B cell (primary cell): ENCODE data around the gene SPTBN2. TPM values are rescaled to one million over a fixed set of nuclear protein-coding genes. Genes with fewer than 3 reads are reported as not detected.
A peak's percentile ranks its signal among the peaks of the same experiment; 100 is the strongest.

ENCODE experiments used
- ATAC-seq: fragments of 200-7000 bp; cut with Tn5 transposase; one replicate; pipeline ENCODE4 v1.10.0; 2021; ENCODE audit warnings: low read depth, mild to moderate bottlenecking, moderate number of reproducible peaks, moderate library complexity
- CTCF ChIA-PET: fragments of 350-600 bp; sonication (Branson Sonifier 250); formaldehyde crosslinking; loops from one replicate; lab custom pipeline; 2021; ENCODE audit warnings: antibody characterized with exemption, inconsistent platforms; lab: Charles Lee
- POLR2A ChIA-PET: fragments of 350-600 bp; sonication (Branson Sonifier 250); formaldehyde crosslinking; loops from one replicate; lab custom pipeline; 2021; ENCODE audit warnings: antibody characterized with exemption; lab: Charles Lee
- DNase-seq: peaks from one replicate; pipeline ENCODE4 v3.0.0; 2013
- H2AFZ ChIP-seq: 2 replicates; pipeline ENCODE4 v1.6.1; 2012; ENCODE audit warnings: mild to moderate bottlenecking, low read depth, low read length; ENCODE audit not compliant: insufficient read depth, poor library complexity, severe bottlenecking
- H3K27ac ChIP-seq, 2 donors: 1 replicate in 1 of 2; 2 replicates in 1 of 2; pipeline ENCODE4 v1.5.1; 2012 to 2013; ENCODE audit warnings: low read length in 2 of 2, mild to moderate bottlenecking in 2 of 2, moderate library complexity in 1 of 2
- H3K27me3 ChIP-seq, 4 experiments: fragments of 200-600 bp in 1 of 4; sonication (generic) in 1 of 4; replicated peaks in 1 of 4; 1 replicate in 2 of 4; 2 replicates in 2 of 4; pipeline versions ENCODE4 v1.6.1 to v1.7.0; 2013 to 2016; ENCODE audit warnings: low read length in 3 of 4, mild to moderate bottlenecking in 2 of 4, mixed read lengths in 1 of 4, moderate library complexity in 1 of 4; ENCODE audit not compliant: insufficient read depth in 4 of 4, control insufficient read depth in 3 of 4; ENCODE audit errors: control extremely low read depth in 1 of 4
- H3K36me3 ChIP-seq, 2 experiments: replicated peaks in 1 of 2; 1 replicate in 1 of 2; 2 replicates in 1 of 2; pipeline versions ENCODE4 v1.6.1 to v1.7.1; 2013; ENCODE audit warnings: low read length in 1 of 2; ENCODE audit not compliant: insufficient read depth in 2 of 2, control insufficient read depth in 1 of 2; ENCODE audit errors: control extremely low read depth in 1 of 2, extremely low read depth in 1 of 2
- H3K4me1 ChIP-seq, 2 donors: fragments of 200-600 bp in 1 of 2; sonication (generic) in 1 of 2; 1 replicate in 1 of 2; 2 replicates in 1 of 2; pipeline versions ENCODE4 v1.5.1 to v1.6.1; 2013 to 2017; ENCODE audit warnings: low read length in 2 of 2; ENCODE audit not compliant: control insufficient read depth in 2 of 2, insufficient read depth in 2 of 2
- H3K4me2 ChIP-seq: replicated peaks from 2 replicates; pipeline ENCODE3; 2012; ENCODE audit warnings: mild to moderate bottlenecking, low read depth, low read length; ENCODE audit not compliant: poor library complexity, severe bottlenecking
- H3K4me3 ChIP-seq, 5 experiments: fragments of 200-600 bp in 1 of 5; sonication (generic) in 1 of 5; 1 replicate in 3 of 5; 2 replicates in 2 of 5; pipeline versions ENCODE4 v1.5.1 to v1.7.0; 2011 to 2016; ENCODE audit warnings: low read length in 4 of 5, mild to moderate bottlenecking in 4 of 5, low read depth in 2 of 5, control low read depth in 1 of 5, moderate library complexity in 1 of 5; ENCODE audit not compliant: insufficient read depth in 1 of 5; ENCODE audit errors: control extremely low read depth in 1 of 5, extremely low read depth in 1 of 5
- H3K79me2 ChIP-seq: fragments of 200-600 bp; sonication (generic); one replicate; pipeline ENCODE4 v1.6.0; 2016; ENCODE audit warnings: low read length; ENCODE audit not compliant: control insufficient read depth, insufficient read depth
- H3K9ac ChIP-seq: fragments of 200-600 bp; sonication (generic); 2 replicates; pipeline ENCODE4 v1.6.1; 2017; ENCODE audit warnings: mild to moderate bottlenecking, low read length, moderate library complexity
- H3K9me3 ChIP-seq, 3 donors: one replicate each; pipeline versions ENCODE4 v1.6.1 to v1.7.1; 2013; ENCODE audit warnings: low read length in 2 of 3; ENCODE audit not compliant: control insufficient read depth in 2 of 3, insufficient read depth in 1 of 3; ENCODE audit errors: control extremely low read depth in 1 of 3
- H4K20me1 ChIP-seq: 2 replicates; pipeline ENCODE4 v1.6.0; 2012; ENCODE audit warnings: mild to moderate bottlenecking, low read length; ENCODE audit not compliant: insufficient read depth, control insufficient read depth, poor library complexity, severe bottlenecking
- H3K27ac Mint-ChIP-seq: one replicate; pipeline ENCODE4 v1.8.0; 2021; ENCODE audit warnings: mixed read lengths
- H3K27me3 Mint-ChIP-seq: one replicate; pipeline ENCODE4 v1.8.0; 2021; ENCODE audit warnings: mixed read lengths
- H3K4me1 Mint-ChIP-seq: one replicate; pipeline ENCODE4 v1.8.0; 2021; ENCODE audit warnings: mixed read lengths
- H3K4me3 Mint-ChIP-seq: one replicate; pipeline ENCODE4 v1.8.0; 2021; ENCODE audit warnings: mixed read lengths
- H3K9me3 Mint-ChIP-seq: one replicate; pipeline ENCODE4 v1.8.0; 2022; ENCODE audit warnings: mixed read lengths; ENCODE audit not compliant: insufficient read depth
- EZH2 ChIP-seq: IDR thresholded peaks from 2 replicates; pipeline ENCODE4 v1.6.1; 2012; ENCODE audit warnings: borderline replicate concordance, low read depth, mild to moderate bottlenecking, moderate library complexity, low read length; ENCODE audit not compliant: insufficient read depth, poor library complexity, severe bottlenecking
- WGBS: methylation state at CpG from one replicate; pipeline ENCODE4 v1.1.5; 2013; ENCODE audit warnings: missing lambda C conversion rate; ENCODE audit not compliant: insufficient coverage; 5-methylcytosine and 5-hydroxymethylcytosine counted together
- intact Hi-C: fragments of 100-400 bp; cut with micrococcal nuclease; formaldehyde crosslinking; loops from one replicate; pipeline ENCODE4 v1.10.0; 2022
- polyA plus RNA-seq: library from polyadenylated mRNA; depleted of rRNA; stranded (reverse); fragments of >200 nt; gene quantifications from 2 replicates; pipeline ENCODE4 v1.2.3, GENCODE V29; 2012
- total RNA-seq, 2 donors: library from RNA; stranded (reverse); fragments of 120-200 nt in 1 of 2; gene quantifications; 1 replicate in 1 of 2; 2 replicates in 1 of 2; pipeline versions ENCODE4 v1.2.3 to v1.2.4, GENCODE V29; 2013 to 2022
- TF ChIP-seq, protein P1 (sequence below): fragments of 200-600 bp; IDR thresholded peaks from one replicate; pipeline ENCODE4 v1.8.0; 2022; ENCODE audit warnings: antibody characterized with exemption, mild to moderate bottlenecking

SPTBN2 gene
- total and polyA plus RNA-seq, 2 donors (not counting 1 experiment from before 2014, with no cell fraction given): 0.67 to 1.2 TPM

DNA sequence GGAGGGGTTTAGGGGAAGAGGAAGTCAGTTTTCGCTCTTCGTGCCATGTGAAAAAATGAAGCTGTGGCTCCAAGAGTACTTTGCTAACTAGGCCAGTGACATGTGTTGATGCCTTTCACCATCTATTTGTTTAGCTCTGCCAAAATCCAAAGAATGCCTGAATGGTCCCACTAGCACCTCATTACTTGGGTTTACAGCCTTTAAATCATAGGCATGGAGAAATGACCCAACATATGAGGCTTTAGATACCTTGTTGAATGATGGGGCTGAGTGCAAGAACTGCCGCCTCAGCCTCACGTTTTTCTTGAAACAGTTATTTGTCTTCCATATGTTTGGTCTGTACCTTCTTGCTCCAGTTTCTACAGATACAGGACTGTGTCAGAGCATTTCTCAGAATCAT lies 82.2 kb downstream of the SPTBN2 start:
- Histone ChIP-seq H3K4me3 (no peak overlapping the region), H3K4me2 (no peak overlapping the region), H3K27ac (peak overlapping the region in 1 of 2 donors; percentile 4), H4K20me1 (peaks cover 95% of the 10 kb centered on the region), H3K36me3 (peaks cover 2 to 87% of the 10 kb centered on the region in 2 experiments), H3K9me3 (no peaks in the 10 kb centered on the region), H2AFZ (no peak overlapping the region), H3K27me3 (no peaks in the 10 kb centered on the region), H3K9ac (no peak overlapping the region), H3K4me1 (peaks cover 26 to 31% of the 10 kb centered on the region in 2 donors), H3K79me2 (peaks cover 100% of the 10 kb centered on the region)
- Mint-ChIP-seq H3K27me3 (no peaks in the 10 kb centered on the region), H3K4me3 (no peak overlapping the region), H3K9me3 (no peaks in the 10 kb centered on the region), H3K27ac (no peak overlapping the region), H3K4me1 (peaks cover 66% of the 10 kb centered on the region)
- no peak for TF ChIP-seq EZH2
- TF ChIP-seq, protein P1, sequence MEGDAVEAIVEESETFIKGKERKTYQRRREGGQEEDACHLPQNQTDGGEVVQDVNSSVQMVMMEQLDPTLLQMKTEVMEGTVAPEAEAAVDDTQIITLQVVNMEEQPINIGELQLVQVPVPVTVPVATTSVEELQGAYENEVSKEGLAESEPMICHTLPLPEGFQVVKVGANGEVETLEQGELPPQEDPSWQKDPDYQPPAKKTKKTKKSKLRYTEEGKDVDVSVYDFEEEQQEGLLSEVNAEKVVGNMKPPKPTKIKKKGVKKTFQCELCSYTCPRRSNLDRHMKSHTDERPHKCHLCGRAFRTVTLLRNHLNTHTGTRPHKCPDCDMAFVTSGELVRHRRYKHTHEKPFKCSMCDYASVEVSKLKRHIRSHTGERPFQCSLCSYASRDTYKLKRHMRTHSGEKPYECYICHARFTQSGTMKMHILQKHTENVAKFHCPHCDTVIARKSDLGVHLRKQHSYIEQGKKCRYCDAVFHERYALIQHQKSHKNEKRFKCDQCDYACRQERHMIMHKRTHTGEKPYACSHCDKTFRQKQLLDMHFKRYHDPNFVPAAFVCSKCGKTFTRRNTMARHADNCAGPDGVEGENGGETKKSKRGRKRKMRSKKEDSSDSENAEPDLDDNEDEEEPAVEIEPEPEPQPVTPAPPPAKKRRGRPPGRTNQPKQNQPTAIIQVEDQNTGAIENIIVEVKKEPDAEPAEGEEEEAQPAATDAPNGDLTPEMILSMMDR: no peak
- 95% methylated on average over 3 of the region's 4 CpGs for WGBS
- ATAC-seq (no peak), DNase-seq (no peak)
- intact Hi-C loops: no loop called here
- ChIA-PET CTCF (interaction anchor here (1.1 to 1.2 kb wide), 2 partner anchors 12 to 30 kb away, joined by 3 to 4 read pairs; no protein-coding TSS in a partner anchor), POLR2A (no interaction called here)

DNA sequence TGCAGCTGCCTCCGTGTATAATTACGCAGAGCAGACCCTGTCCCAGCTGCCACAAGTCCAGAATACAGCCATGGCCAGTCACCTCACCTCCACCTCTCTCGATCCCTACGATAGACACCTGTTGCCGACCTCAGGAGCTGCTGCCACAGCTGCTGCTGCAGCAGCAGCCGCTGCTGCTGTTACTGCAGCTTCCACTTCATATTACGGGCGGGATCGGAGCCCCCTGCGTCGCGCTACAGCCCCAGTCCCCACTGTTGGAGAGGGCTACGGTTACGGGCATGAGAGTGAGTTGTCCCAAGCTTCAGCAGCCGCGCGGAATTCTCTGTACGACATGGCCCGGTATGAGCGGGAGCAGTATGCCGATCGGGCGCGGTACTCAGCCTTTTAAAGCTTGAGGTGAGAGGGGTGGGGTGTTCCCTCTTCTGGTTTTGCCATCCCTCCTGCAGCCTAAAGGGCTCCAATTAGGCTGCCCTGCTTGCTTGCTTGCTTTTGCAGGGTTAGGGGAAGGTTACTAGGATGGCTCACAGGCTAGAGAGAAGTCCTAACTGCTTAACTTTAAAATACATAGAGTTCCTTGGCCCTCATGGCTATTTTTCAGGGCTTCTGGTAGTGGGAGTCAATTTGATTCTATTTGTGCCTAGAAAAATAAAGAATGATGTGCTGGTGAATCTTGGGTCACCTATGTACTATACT lies 85.1 kb downstream of the SPTBN2 start:
- H3K4me1 ChIP-seq: peaks cover 51 to 59% of the 10 kb centered on the region in 2 donors
- CTCF ChIA-PET: interaction anchor here (0.6 to 0.7 kb wide), 2 partner anchors 33 to 408 kb away, joined by 4 to 5 read pairs; no protein-coding TSS in a partner anchor

More for the DNA sequence above, 85.1 kb downstream of the SPTBN2 start:
- TF ChIP-seq, protein P1: no peak
- TF ChIP-seq EZH2: no peak
- peak overlapping the region; percentile 11 for H3K27ac Mint-ChIP-seq
- Histone ChIP-seq H2AFZ (no peak overlapping the region), H3K36me3 (peaks cover 4 to 88% of the 10 kb centered on the region in 2 experiments), H3K27me3 (no peaks in the 10 kb centered on the region), H3K79me2 (peaks cover 100% of the 10 kb centered on the region), H3K27ac (no peak overlapping the region), H4K20me1 (peaks cover 96% of the 10 kb centered on the region), H3K4me2 (no peak overlapping the region), H3K9ac (no peak overlapping the region), H3K4me3 (no peak overlapping the region), H3K9me3 (no peaks in the 10 kb centered on the region)
- DNase-seq (no peak), ATAC-seq (no peak)
- intact Hi-C loops: no loop called here
- POLR2A ChIA-PET: no interaction called here
- WGBS: 98% methylated on average over 22 of the region's 24 CpGs
- no peaks in the 10 kb centered on the region for H3K27me3 Mint-ChIP-seq
- peaks cover 84% of the 10 kb centered on the region for H3K4me1 Mint-ChIP-seq
- no peaks in the 10 kb centered on the region for H3K9me3 Mint-ChIP-seq
- no peak overlapping the region for H3K4me3 Mint-ChIP-seq
